Effector memory CD8-positive, alpha-beta T cell (primary cell): Measurements from ENCODE around the gene ADAM33.

Experiments used
- ATAC-seq: fragments of 150-1000 bp; cut with Tn5 transposase; replicated peaks from 2 replicates; pipeline ENCODE4 v1.10.0; 2021; ENCODE audit warnings: mild to moderate bottlenecking, moderate library complexity
- DNase-seq, 3 experiments: peaks; one replicate each; pipeline ENCODE4 v3.0.0; 2021
- H3K27ac Mint-ChIP-seq, 2 donors: one replicate each; pipeline ENCODE4 v1.8.0; 2022; ENCODE audit warnings: mild to moderate bottlenecking in 2 of 2, mixed read lengths in 2 of 2, moderate library complexity in 2 of 2
- H3K27me3 Mint-ChIP-seq, 2 donors: one replicate each; pipeline ENCODE4 v1.8.0; 2022; ENCODE audit warnings: mixed read lengths in 2 of 2
- H3K36me3 Mint-ChIP-seq: one replicate; pipeline ENCODE4 v1.8.0; 2022; ENCODE audit warnings: mild to moderate bottlenecking, moderate library complexity, mixed read lengths; ENCODE audit not compliant: insufficient read depth
- H3K4me1 Mint-ChIP-seq, 2 donors: one replicate each; pipeline ENCODE4 v1.8.0; 2022; ENCODE audit warnings: low read depth in 2 of 2, mixed read lengths in 2 of 2
- H3K4me3 Mint-ChIP-seq, 2 donors: one replicate each; pipeline ENCODE4 v1.8.0; 2022; ENCODE audit warnings: mild to moderate bottlenecking in 2 of 2, mixed read lengths in 2 of 2, moderate library complexity in 2 of 2
- H3K9me3 Mint-ChIP-seq, 2 donors: one replicate each; pipeline ENCODE4 v1.8.0; 2022; ENCODE audit warnings: mixed read lengths in 2 of 2

ADAM33 gene

GRCh38 chr20:3652221-3652620, 29.6 kb downstream of the ADAM33 start:
- H3K4me3 Mint-ChIP-seq: no peak overlapping the region
- H3K27me3 Mint-ChIP-seq: peaks cover 2 to 4% of the 10 kb centered on the region in 2 donors
- DNase-seq: no peak
- H3K27ac Mint-ChIP-seq: peak overlapping the region in 1 of 2 donors; percentile 42
- peaks cover 0 to 12% of the 10 kb centered on the region in 2 donors for H3K4me1 Mint-ChIP-seq
- no peaks in the 10 kb centered on the region for H3K9me3 Mint-ChIP-seq
- H3K36me3 Mint-ChIP-seq: peaks cover 8% of the 10 kb centered on the region
- ATAC-seq: no peak

GRCh38 chr20:3651204-3651962, 30.4 kb downstream of the ADAM33 start:
- Mint-ChIP-seq H3K9me3 (no peaks in the 10 kb centered on the region), H3K36me3 (peaks cover 8% of the 10 kb centered on the region), H3K4me1 (peaks cover 0 to 12% of the 10 kb centered on the region in 2 donors), H3K4me3 (no peak overlapping the region), H3K27ac (no peak overlapping the region), H3K27me3 (no peaks in the 10 kb centered on the region)
- no peak for ATAC-seq
- DNase-seq: no peak

GRCh38 chr20:3648951-3649350, 32.9 kb downstream of the ADAM33 start:
- H3K27ac Mint-ChIP-seq: peak overlapping the region; percentile 23 to 57
- peaks cover 0 to 12% of the 10 kb centered on the region in 2 donors for H3K4me1 Mint-ChIP-seq
- H3K4me3 Mint-ChIP-seq: no peak overlapping the region
- ATAC-seq: no peak
- H3K27me3 Mint-ChIP-seq: no peaks in the 10 kb centered on the region
- H3K36me3 Mint-ChIP-seq: peaks cover 13% of the 10 kb centered on the region
- H3K9me3 Mint-ChIP-seq: no peaks in the 10 kb centered on the region
- no peak for DNase-seq

GRCh38 chr20:3647473-3647872, 34.3 kb downstream of the ADAM33 start:
- Mint-ChIP-seq H3K36me3 (peaks cover 13% of the 10 kb centered on the region), H3K27me3 (no peaks in the 10 kb centered on the region), H3K4me3 (no peak overlapping the region), H3K4me1 (peaks cover 0 to 4% of the 10 kb centered on the region in 2 donors), H3K9me3 (no peaks in the 10 kb centered on the region), H3K27ac (no peak overlapping the region)
- no peak for ATAC-seq
- DNase-seq: no peak

GRCh38 chr20:3646651-3647050, 35.2 kb downstream of the ADAM33 start:
- H3K27me3 Mint-ChIP-seq: no peaks in the 10 kb centered on the region
- peaks cover 13% of the 10 kb centered on the region for H3K36me3 Mint-ChIP-seq
- no peak overlapping the region for H3K4me3 Mint-ChIP-seq
- ATAC-seq (no peak), DNase-seq (no peak)
- H3K4me1 Mint-ChIP-seq: peaks cover 0 to 2% of the 10 kb centered on the region in 2 donors
- no peak overlapping the region for H3K27ac Mint-ChIP-seq
- H3K9me3 Mint-ChIP-seq: no peaks in the 10 kb centered on the region

- no peak for ATAC-seq
Measured at GRCh38 chr20:3646067-3646440, 35.8 kb downstream of the ADAM33 start.

GRCh38 chr20:3645309-3646066, 36.3 kb downstream of the ADAM33 start:
- no peaks in the 10 kb centered on the region for H3K4me1 Mint-ChIP-seq
- ATAC-seq (no peak), DNase-seq (no peak)
- H3K4me3 Mint-ChIP-seq: no peak overlapping the region
- H3K27ac Mint-ChIP-seq: no peak overlapping the region
- H3K27me3 Mint-ChIP-seq: no peaks in the 10 kb centered on the region
- no peaks in the 10 kb centered on the region for H3K9me3 Mint-ChIP-seq
- H3K36me3 Mint-ChIP-seq: peaks cover 13% of the 10 kb centered on the region

More at GRCh38 chr20:3646067-3646440, 35.8 kb downstream of the ADAM33 start:
- Mint-ChIP-seq H3K4me1 (no peaks in the 10 kb centered on the region), H3K27me3 (no peaks in the 10 kb centered on the region), H3K27ac (no peak overlapping the region), H3K9me3 (no peaks in the 10 kb centered on the region), H3K4me3 (no peak overlapping the region), H3K36me3 (peaks cover 13% of the 10 kb centered on the region)
- DNase-seq: no peak

- H3K36me3 Mint-ChIP-seq: peaks cover 5% of the 10 kb centered on the region
- H3K27ac Mint-ChIP-seq: no peak overlapping the region
- no peak overlapping the region for H3K4me3 Mint-ChIP-seq
- H3K27me3 Mint-ChIP-seq: no peaks in the 10 kb centered on the region
- DNase-seq: no peak
- no peaks in the 10 kb centered on the region for H3K9me3 Mint-ChIP-seq
- no peaks in the 10 kb centered on the region for H3K4me1 Mint-ChIP-seq
- ATAC-seq: no peak
Measured at GRCh38 chr20:3640259-3640658, 41.6 kb downstream of the ADAM33 start.

GRCh38 chr20:3635346-3635745, 46.5 kb downstream of the ADAM33 start:
- H3K27me3 Mint-ChIP-seq: no peaks in the 10 kb centered on the region
- H3K27ac Mint-ChIP-seq: no peak overlapping the region
- no peaks in the 10 kb centered on the region for H3K9me3 Mint-ChIP-seq
- DNase-seq: no peak
- H3K4me1 Mint-ChIP-seq: no peaks in the 10 kb centered on the region
- ATAC-seq: no peak
- no peaks in the 10 kb centered on the region for H3K36me3 Mint-ChIP-seq
- no peak overlapping the region for H3K4me3 Mint-ChIP-seq

- no peaks in the 10 kb centered on the region for H3K4me1 Mint-ChIP-seq
- H3K36me3 Mint-ChIP-seq: no peaks in the 10 kb centered on the region
- ATAC-seq (no peak), DNase-seq (no peak)
- H3K9me3 Mint-ChIP-seq: no peaks in the 10 kb centered on the region
- no peak overlapping the region for H3K27ac Mint-ChIP-seq
- H3K4me3 Mint-ChIP-seq: no peak overlapping the region
- no peaks in the 10 kb centered on the region for H3K27me3 Mint-ChIP-seq
Measured at GRCh38 chr20:3633913-3634478, 47.8 kb downstream of the ADAM33 start.

GRCh38 chr20:3632311-3633004, 49.4 kb downstream of the ADAM33 start:
- DNase-seq (no peak), ATAC-seq (no peak)
- Mint-ChIP-seq H3K36me3 (no peaks in the 10 kb centered on the region), H3K4me1 (no peaks in the 10 kb centered on the region), H3K4me3 (no peak overlapping the region), H3K27me3 (no peaks in the 10 kb centered on the region), H3K27ac (no peak overlapping the region), H3K9me3 (no peaks in the 10 kb centered on the region)

- Mint-ChIP-seq H3K9me3 (no peaks in the 10 kb centered on the region), H3K27ac (no peak overlapping the region), H3K27me3 (no peaks in the 10 kb centered on the region), H3K36me3 (no peaks in the 10 kb centered on the region), H3K4me3 (no peak overlapping the region), H3K4me1 (no peaks in the 10 kb centered on the region)
- ATAC-seq: no peak
- DNase-seq: no peak
Measured at GRCh38 chr20:3631534-3631933, 50.3 kb downstream of the ADAM33 start.

GRCh38 chr20:3630429-3630828, 51.4 kb downstream of the ADAM33 start:
- Mint-ChIP-seq H3K4me1 (no peaks in the 10 kb centered on the region), H3K9me3 (no peaks in the 10 kb centered on the region), H3K27me3 (no peaks in the 10 kb centered on the region), H3K27ac (no peak overlapping the region), H3K36me3 (no peaks in the 10 kb centered on the region), H3K4me3 (no peak overlapping the region)
- DNase-seq (no peak), ATAC-seq (no peak)
